IMR-90 (cell line): Measurements from ENCODE around the gene UBR4. TPM values are rescaled to one million over a fixed set of nuclear protein-coding genes. Genes with fewer than 3 reads are reported as not detected.

Source experiments
- ATAC-seq: fragments of 200-7000 bp; cut with Tn5 transposase; 2 replicates; pipeline ENCODE4 v1.9.1; 2020; ENCODE audit warnings: low read depth, mild to moderate bottlenecking, moderate library complexity
- BruUV-seq: library from RNA; stranded (reverse); fragments of 400-500 nt; replicated peaks from 2 replicates; lab custom pipeline; 2021; lab: Mats Ljungman, UMichigan
- CTCF ChIA-PET: fragments of 300-600 bp; formaldehyde crosslinking; extraction: SDS; loops from one replicate; lab custom pipeline; 2021; ENCODE audit warnings: antibody characterized with exemption; lab: Yijun Ruan, JAX
- POLR2A ChIA-PET: fragments of 300-600 bp; sonication (Branson Sonifier 250); formaldehyde crosslinking; loops from one replicate; lab custom pipeline; 2022; ENCODE audit warnings: antibody characterized with exemption; ENCODE audit not compliant: unreplicated experiment; lab: Charles Lee
- DNase-seq: peaks from one replicate; pipeline ENCODE4 v3.0.0; 2013
- H2AFZ ChIP-seq: replicated peaks from 2 replicates; pipeline ENCODE3; 2013; ENCODE audit warnings: low read length, mild to moderate bottlenecking; ENCODE audit not compliant: poor library complexity
- H2AK5ac ChIP-seq: 2 replicates; pipeline ENCODE4 v1.6.1; 2013; ENCODE audit warnings: low read depth, low read length, inconsistent platforms
- H2AK9ac ChIP-seq: replicated peaks from 2 replicates; pipeline ENCODE3; 2013; ENCODE audit warnings: mild to moderate bottlenecking, low read depth, low read length, moderate library complexity; ENCODE audit not compliant: poor library complexity
- H2BK120ac ChIP-seq: 2 replicates; pipeline ENCODE4 v1.6.1; 2013; ENCODE audit warnings: low read depth, low read length, inconsistent platforms
- H2BK15ac ChIP-seq: 3 replicates; pipeline ENCODE4 v1.6.1; 2013; ENCODE audit warnings: low read depth, low read length, inconsistent platforms
- H2BK20ac ChIP-seq: 2 replicates; pipeline ENCODE4 v1.6.1; 2013; ENCODE audit warnings: low read depth, mild to moderate bottlenecking, inconsistent platforms, low read length, moderate library complexity
- H2BK5ac ChIP-seq: 2 replicates; pipeline ENCODE4 v1.6.1; 2013; ENCODE audit warnings: mild to moderate bottlenecking, low read depth, low read length, inconsistent platforms; ENCODE audit not compliant: poor library complexity, severe bottlenecking
- H3K14ac ChIP-seq: replicated peaks from 2 replicates; pipeline ENCODE4 v1.6.1; 2013; ENCODE audit warnings: low read depth, low read length, inconsistent platforms
- H3K18ac ChIP-seq: 2 replicates; pipeline ENCODE4 v1.6.1; 2013; ENCODE audit warnings: low read depth, low read length, control low read depth
- H3K23ac ChIP-seq: 2 replicates; pipeline ENCODE4 v1.6.1; 2013; ENCODE audit warnings: low read depth, low read length, inconsistent platforms
- H3K27ac ChIP-seq: 2 replicates; pipeline ENCODE4 v1.5.1; 2013; ENCODE audit warnings: mild to moderate bottlenecking, control low read depth, low read length; ENCODE audit not compliant: insufficient read depth
- H3K27me3 ChIP-seq: 2 replicates; pipeline ENCODE4 v1.6.1; 2013; ENCODE audit warnings: low read length; ENCODE audit not compliant: control insufficient read depth, insufficient read depth
- H3K36me3 ChIP-seq: 2 replicates; pipeline ENCODE4 v1.6.1; 2013; ENCODE audit warnings: low read length, mixed read lengths; ENCODE audit not compliant: control insufficient read depth, insufficient read depth
- H3K4ac ChIP-seq: 2 replicates; pipeline ENCODE4 v1.6.1; 2013; ENCODE audit warnings: low read depth, low read length, inconsistent platforms
- H3K4me1 ChIP-seq: 2 replicates; pipeline ENCODE4 v1.6.1; 2013; ENCODE audit warnings: low read length, mixed read lengths; ENCODE audit not compliant: control insufficient read depth, insufficient read depth
- H3K4me2 ChIP-seq: 2 replicates; pipeline ENCODE4 v1.6.1; 2013; ENCODE audit warnings: low read depth, mild to moderate bottlenecking, control low read depth, low read length, moderate library complexity
- H3K4me3 ChIP-seq: 2 replicates; pipeline ENCODE4 v1.5.1; 2013; ENCODE audit warnings: low read depth, mild to moderate bottlenecking, control low read depth, low read length, moderate library complexity; ENCODE audit not compliant: insufficient read depth
- H3K56ac ChIP-seq: 2 replicates; pipeline ENCODE4 v1.6.1; 2013; ENCODE audit warnings: low read length, inconsistent platforms; ENCODE audit not compliant: insufficient read depth; ENCODE audit errors: extremely low read depth
- H3K79me1 ChIP-seq, 2 experiments: 2 replicates each; pipeline ENCODE4 v1.6.1; 2013; ENCODE audit warnings: low read length in 2 of 2, inconsistent platforms in 1 of 2, low read depth in 1 of 2
- H3K9ac ChIP-seq: 2 replicates; pipeline ENCODE4 v1.6.1; 2013; ENCODE audit warnings: low read depth, low read length, control low read depth
- H3K9me1 ChIP-seq: 2 replicates; pipeline ENCODE4 v1.6.1; 2013; ENCODE audit warnings: low read length, inconsistent platforms; ENCODE audit not compliant: insufficient read depth
- H3K9me3 ChIP-seq: 2 replicates; pipeline ENCODE4 v1.6.1; 2013; ENCODE audit warnings: low read length; ENCODE audit not compliant: control insufficient read depth, insufficient read depth
- H4K20me1 ChIP-seq: 2 replicates; pipeline ENCODE4 v1.6.1; 2013; ENCODE audit warnings: low read length, inconsistent platforms; ENCODE audit not compliant: insufficient read depth
- H4K5ac ChIP-seq: 2 replicates; pipeline ENCODE4 v1.6.1; 2013; ENCODE audit warnings: mild to moderate bottlenecking, low read depth, low read length, control low read depth
- H4K8ac ChIP-seq, 2 experiments: 2 replicates each; pipeline ENCODE4 v1.6.1; 2013; ENCODE audit warnings: low read depth in 2 of 2, low read length in 2 of 2, control low read depth in 1 of 2, inconsistent platforms in 1 of 2
- H4K91ac ChIP-seq: 2 replicates; pipeline ENCODE4 v1.6.1; 2013; ENCODE audit warnings: low read depth, low read length, inconsistent platforms; ENCODE audit not compliant: insufficient read depth
- MXI1 ChIP-seq: IDR thresholded peaks from 2 replicates; pipeline ENCODE4 v1.6.1; 2012; ENCODE audit warnings: low read depth, mild to moderate bottlenecking, low read length, moderate library complexity, borderline replicate concordance
- USF2 ChIP-seq: fragments of 150-350 bp; IDR thresholded peaks from 2 replicates; pipeline ENCODE4 v1.6.1; 2017; ENCODE audit warnings: mild to moderate bottlenecking, antibody characterized with exemption, low read length, low read depth
- WGBS, 2 experiments: methylation state at CpG; one replicate each; pipeline versions ENCODE4 v1.1.5 to v1.1.7; 2013; ENCODE audit warnings: missing lambda C conversion rate in 2 of 2; ENCODE audit not compliant: insufficient read length in 1 of 2; ENCODE audit errors: extremely low coverage in 2 of 2; 5-methylcytosine and 5-hydroxymethylcytosine counted together
- dilution Hi-C: fragments of 300-500 bp; cut with HindIII; formaldehyde crosslinking; loops from one replicate; pipeline ENCODE4 v1.14.3; 2018; ENCODE audit warnings: low sequenced_read_pairs; ENCODE audit not compliant: unreplicated experiment
- in situ Hi-C: fragments of 300-500 bp; cut with MboI; formaldehyde crosslinking; loops from 3 replicates; pipeline ENCODE4 v1.14.3; 2019; ENCODE audit warnings: low sequenced_read_pairs, inconsistent platforms, mixed read lengths
- intact Hi-C: fragments of 100-400 bp; cut with micrococcal nuclease; formaldehyde crosslinking; loops from 2 replicates; pipeline ENCODE4 v1.10.0; 2022
- polyA plus RNA-seq, 3 experiments: library from polyadenylated mRNA; depleted of rRNA; stranded (reverse); fragments of >200 nt; gene quantifications; 2 replicates each; pipeline ENCODE4 v1.2.3, GENCODE V29; 2012; ENCODE audit warnings: low replicate concordance in 1 of 3
- total RNA-seq: library from RNA; depleted of rRNA; stranded (reverse); fragments of >200 nt; gene quantifications from 2 replicates; pipeline ENCODE4 v1.2.3, GENCODE V29; 2012

The UBR4 gene
- total and polyA plus RNA-seq, 2 of the 4 experiments (the other 2 are of a cell fraction), result 87.8 to 121 TPM

GRCh38 chr1:19049798-19050197, 160.3 kb downstream of the UBR4 start:
- Histone ChIP-seq H3K9me3 (no peaks in the 10 kb centered on the region), H2BK120ac (no peak overlapping the region), H3K14ac (no peak overlapping the region), H2AK9ac (no peak overlapping the region), H3K4me2 (no peak overlapping the region), H4K20me1 (no peaks in the 10 kb centered on the region), H4K8ac (no peak overlapping the region), H2BK20ac (no peak overlapping the region), H3K4me3 (no peak overlapping the region), H2AK5ac (no peak overlapping the region), H3K9ac (no peak overlapping the region), H3K23ac (no peak overlapping the region), H4K91ac (no peak overlapping the region), H2BK5ac (no peak overlapping the region), H2AFZ (no peak overlapping the region), H3K27me3 (peaks cover 31% of the 10 kb centered on the region), H3K18ac (no peak overlapping the region), H3K27ac (no peak overlapping the region), H3K4ac (no peak overlapping the region), H2BK15ac (no peak overlapping the region), H3K36me3 (no peaks in the 10 kb centered on the region), H3K4me1 (no peaks in the 10 kb centered on the region), H3K56ac (no peak overlapping the region), H3K9me1 (peaks cover 3% of the 10 kb centered on the region; the same call in 1 of the 2 replicates), H3K79me1 (no peaks in the 10 kb centered on the region), H4K5ac (no peak overlapping the region)
- in situ Hi-C loops (no loop called here), dilution Hi-C loops (no loop called here), intact Hi-C loops (loop anchor here (1.0 kb wide), 1 partner anchor 136 kb away; no protein-coding TSS in a partner anchor)
- no peak for ATAC-seq
- ChIA-PET POLR2A (no interaction called here), CTCF (no interaction called here)
- WGBS, 2 experiments, result 72% methylated on average over 2 of the region's 5 CpGs; no CpG with 5 or more reads in 1 of the 2 experiments
- no TSS peak for BruUV-seq
- DNase-seq, result no peak
- no peak for TF ChIP-seq MXI1
- no peak for TF ChIP-seq USF2
